Kasumi-1 (cell line): ENCODE measurements around the gene SSTR5.

Experiments used
- DNase-seq, 2 experiments: peaks; one replicate each; lab custom pipeline; 2025; lab: John Stamatoyannopoulos, UW

Gene SSTR5

GRCh38 chr16:1039762-1040161, 32.8 kb upstream of the SSTR5 start:
- DNase-seq, result no peak

- no peak for DNase-seq
Measured at GRCh38 chr16:1040346-1040745, 32.2 kb upstream of the SSTR5 start.

GRCh38 chr16:1042049-1042744, 30.4 kb upstream of the SSTR5 start:
- no peak for DNase-seq

GRCh38 chr16:1042866-1043265, 29.7 kb upstream of the SSTR5 start:
- no peak for DNase-seq

- no peak for DNase-seq
Measured at GRCh38 chr16:1043881-1044451, 28.6 kb upstream of the SSTR5 start.

GRCh38 chr16:1044460-1045309, 27.9 kb upstream of the SSTR5 start:
- DNase-seq, result no peak

- DNase-seq, result no peak
Measured at GRCh38 chr16:1045310-1045992, 27.1 kb upstream of the SSTR5 start.

- DNase-seq, result no peak
Measured at GRCh38 chr16:1045993-1046911, 26.3 kb upstream of the SSTR5 start.

- DNase-seq, result no peak
Measured at GRCh38 chr16:1047123-1047522, 25.4 kb upstream of the SSTR5 start.

GRCh38 chr16:1047801-1048200, 24.7 kb upstream of the SSTR5 start:
- no peak for DNase-seq

GRCh38 chr16:1048442-1049112, 24.0 kb upstream of the SSTR5 start:
- DNase-seq, result no peak

GRCh38 chr16:1049113-1049975, 23.2 kb upstream of the SSTR5 start:
- DNase-seq, result no peak

- no peak for DNase-seq
Measured at GRCh38 chr16:1049976-1050247, 22.6 kb upstream of the SSTR5 start.

- DNase-seq, result no peak
Measured at GRCh38 chr16:1050516-1050915, 22.0 kb upstream of the SSTR5 start.

- DNase-seq, result no peak
Measured at GRCh38 chr16:1050921-1051320, 21.6 kb upstream of the SSTR5 start.

GRCh38 chr16:1051446-1051845, 21.1 kb upstream of the SSTR5 start:
- no peak for DNase-seq

GRCh38 chr16:1052721-1053120, 19.8 kb upstream of the SSTR5 start:
- no peak for DNase-seq

- no peak for DNase-seq
Measured at GRCh38 chr16:1053121-1053521, 19.4 kb upstream of the SSTR5 start.

- DNase-seq, result no peak
Measured at GRCh38 chr16:1053700-1054368, 18.7 kb upstream of the SSTR5 start.
